Endothelial cell of umbilical vein (primary cell): ENCODE measurements around the gene COL18A1. TPM values are rescaled to one million over a fixed set of nuclear protein-coding genes. Genes with fewer than 3 reads are reported as not detected.

Experiments
- BruUV-seq: library from RNA; stranded (reverse); fragments of 400-500 nt; replicated peaks from 2 replicates; lab custom pipeline; 2021; lab: Mats Ljungman, UMichigan
- CTCF ChIA-PET: fragments of 300-600, 350-600 bp; sonication (Branson Sonifier 250); formaldehyde crosslinking; loops from one replicate; lab custom pipeline; 2021; ENCODE audit warnings: antibody characterized with exemption, inconsistent platforms; lab: Charles Lee
- POLR2A ChIA-PET: fragments of 300-600, 350-600 bp; sonication (Branson Sonifier 250); formaldehyde crosslinking; loops from one replicate; lab custom pipeline; 2021; ENCODE audit warnings: antibody characterized with exemption, inconsistent platforms; lab: Charles Lee
- DNase-seq: peaks from one replicate; pipeline ENCODE4 v3.0.0-alpha.2; 2011; ENCODE audit warnings: low read depth, low spot score
- FAIRE-seq: peaks from 2 replicates; lab custom pipeline; 2011; peaks lifted over from hg19 to GRCh38; lab: Jason Lieb, UNC
- H2AFZ ChIP-seq: 2 replicates; pipeline ENCODE4 v1.6.0; 2012; ENCODE audit warnings: low read depth, low read length, control low read depth, inconsistent platforms
- H3K27ac ChIP-seq: 2 replicates; pipeline ENCODE4 v1.5.1; 2011; ENCODE audit warnings: low read depth, mild to moderate bottlenecking, control low read depth, low read length, moderate library complexity; ENCODE audit not compliant: insufficient read depth
- H3K27me3 ChIP-seq, 2 experiments: 2 replicates each; pipeline versions ENCODE4 v1.6.0 to v1.6.1; 2011; ENCODE audit warnings: low read length in 2 of 2, mixed read lengths in 1 of 2; ENCODE audit not compliant: control insufficient read depth in 2 of 2, insufficient read depth in 2 of 2
- H3K36me3 ChIP-seq, 2 experiments: 2 replicates in 1 of 2; 3 replicates in 1 of 2; pipeline ENCODE4 v1.5.1; 2011; ENCODE audit warnings: low read length in 2 of 2, mild to moderate bottlenecking in 1 of 2, moderate library complexity in 1 of 2; ENCODE audit not compliant: control insufficient read depth in 2 of 2, insufficient read depth in 2 of 2; ENCODE audit errors: extremely low read depth in 1 of 2
- H3K4me1 ChIP-seq: 3 replicates; pipeline ENCODE4 v1.5.1; 2011; ENCODE audit warnings: mild to moderate bottlenecking, low read length; ENCODE audit not compliant: control insufficient read depth, insufficient read depth; ENCODE audit errors: extremely low read depth
- H3K4me2 ChIP-seq: 2 replicates; pipeline ENCODE4 v1.6.1; 2011; ENCODE audit warnings: low read length, control low read depth, mixed read lengths; ENCODE audit not compliant: insufficient read depth
- H3K4me3 ChIP-seq, 3 experiments: fragments of 200-600 bp in 1 of 3; sonication (generic), shearing (Covaris generic) in 1 of 3; replicated peaks in 1 of 3; 2 replicates each; pipeline ENCODE4 v1.5.1; 2011 to 2016; ENCODE audit warnings: control low read depth in 3 of 3, low read length in 3 of 3, mild to moderate bottlenecking in 2 of 3, inconsistent platforms in 1 of 3, low read depth in 1 of 3, moderate library complexity in 1 of 3; ENCODE audit not compliant: insufficient read depth in 1 of 3
- H3K79me2 ChIP-seq: 2 replicates; pipeline ENCODE4 v1.6.0; 2012; ENCODE audit warnings: low read length, inconsistent platforms; ENCODE audit not compliant: control insufficient read depth, insufficient read depth
- H3K9ac ChIP-seq: replicated peaks from 2 replicates; pipeline ENCODE3; 2011; ENCODE audit warnings: low read length, control low read depth; ENCODE audit not compliant: insufficient read depth; ENCODE audit errors: extremely low read depth
- H3K9me1 ChIP-seq: replicated peaks from 3 replicates; pipeline ENCODE4 v1.6.0; 2011; ENCODE audit warnings: mild to moderate bottlenecking, low read length; ENCODE audit not compliant: control insufficient read depth, insufficient read depth; ENCODE audit errors: extremely low read depth
- H3K9me3 ChIP-seq: replicated peaks from 2 replicates; pipeline ENCODE4 v1.5.1; 2012; ENCODE audit warnings: low read length, inconsistent platforms; ENCODE audit not compliant: control insufficient read depth, insufficient read depth
- H4K20me1 ChIP-seq: replicated peaks from 2 replicates; pipeline ENCODE3; 2011; ENCODE audit warnings: mild to moderate bottlenecking, low read length; ENCODE audit not compliant: control insufficient read depth, insufficient read depth; ENCODE audit errors: extremely low read depth
- EZH2 ChIP-seq: IDR thresholded peaks from 2 replicates; pipeline ENCODE4 v1.6.1; 2012; ENCODE audit warnings: borderline replicate concordance, low read depth, mild to moderate bottlenecking, moderate library complexity, low read length, inconsistent platforms; ENCODE audit not compliant: severe bottlenecking
- FOS ChIP-seq: IDR thresholded peaks from 2 replicates; pipeline ENCODE4 v1.6.1; 2011; ENCODE audit warnings: mild to moderate bottlenecking, low read length, moderate library complexity, borderline replicate concordance; ENCODE audit not compliant: insufficient read depth
- GATA2 ChIP-seq: IDR thresholded peaks from 2 replicates; pipeline ENCODE4 v1.7.0; 2011; ENCODE audit warnings: low read depth, mild to moderate bottlenecking, moderate library complexity, mixed read lengths, low read length; ENCODE audit not compliant: insufficient read length, insufficient read depth
- JUN ChIP-seq: IDR thresholded peaks from 2 replicates; pipeline ENCODE4 v1.6.1; 2011; ENCODE audit warnings: borderline replicate concordance, low read depth; ENCODE audit not compliant: insufficient read length, insufficient read depth
- MYC ChIP-seq: IDR thresholded peaks from one replicate; pipeline ENCODE4 v1.6.1; 2011; ENCODE audit warnings: mild to moderate bottlenecking, low read depth, low read length
- POLR2A ChIP-seq: IDR thresholded peaks from 2 replicates; pipeline ENCODE4 v1.6.1; 2012; ENCODE audit warnings: low read depth, mild to moderate bottlenecking, control low read depth, low read length
- POLR2AphosphoS5 ChIP-seq: IDR thresholded peaks from 2 replicates; pipeline ENCODE4 v1.6.1; 2012; ENCODE audit warnings: low read depth, mild to moderate bottlenecking, control low read depth, low read length, moderate library complexity; ENCODE audit not compliant: insufficient read depth
- dilution Hi-C: fragments of 300-500 bp; cut with MboI; formaldehyde crosslinking; loops from one replicate; pipeline ENCODE4 v1.15.0; 2019; ENCODE audit warnings: low sequenced_read_pairs; ENCODE audit not compliant: extremely low pct_ligation_motif_present
- intact Hi-C: fragments of 100-400 bp; cut with micrococcal nuclease; formaldehyde crosslinking; loops from one replicate; pipeline ENCODE4 v1.10.0; 2022
- polyA plus RNA-seq, 4 experiments: library from polyadenylated mRNA; depleted of rRNA in 3 of 4; stranded (reverse) in 3 of 4; unstranded in 1 of 4; fragments of >200 nt; gene quantifications; 2 replicates each; pipeline versions ENCODE4 v1.2.1 to v1.2.3, GENCODE V29; 2011 to 2012; ENCODE audit warnings: missing spikeins in 1 of 4
- total RNA-seq: library from RNA; stranded (reverse); gene quantifications from 2 replicates; pipeline ENCODE4 v1.2.3, GENCODE V29; 2021
- TF ChIP-seq, protein P1 (sequence below), 2 donors: IDR thresholded peaks; 1 replicate in 1 of 2; 2 replicates in 1 of 2; pipeline ENCODE4 v1.5.1; 2011; ENCODE audit warnings: low read length in 2 of 2, mild to moderate bottlenecking in 2 of 2, moderate library complexity in 2 of 2, control low read depth in 1 of 2, inconsistent platforms in 1 of 2, low read depth in 1 of 2; ENCODE audit not compliant: insufficient read depth in 1 of 2; ENCODE audit errors: extremely low read depth in 1 of 2
- TF ChIP-seq, protein P2 (sequence below): IDR thresholded peaks from 2 replicates; pipeline ENCODE4 v1.6.1; 2011; ENCODE audit not compliant: insufficient read depth, insufficient read length

COL18A1 gene
- total and polyA plus RNA-seq, 2 donors (not counting 3 experiments of a cell fraction or from before 2014, with no cell fraction given): 198 to 252 TPM

DNA sequence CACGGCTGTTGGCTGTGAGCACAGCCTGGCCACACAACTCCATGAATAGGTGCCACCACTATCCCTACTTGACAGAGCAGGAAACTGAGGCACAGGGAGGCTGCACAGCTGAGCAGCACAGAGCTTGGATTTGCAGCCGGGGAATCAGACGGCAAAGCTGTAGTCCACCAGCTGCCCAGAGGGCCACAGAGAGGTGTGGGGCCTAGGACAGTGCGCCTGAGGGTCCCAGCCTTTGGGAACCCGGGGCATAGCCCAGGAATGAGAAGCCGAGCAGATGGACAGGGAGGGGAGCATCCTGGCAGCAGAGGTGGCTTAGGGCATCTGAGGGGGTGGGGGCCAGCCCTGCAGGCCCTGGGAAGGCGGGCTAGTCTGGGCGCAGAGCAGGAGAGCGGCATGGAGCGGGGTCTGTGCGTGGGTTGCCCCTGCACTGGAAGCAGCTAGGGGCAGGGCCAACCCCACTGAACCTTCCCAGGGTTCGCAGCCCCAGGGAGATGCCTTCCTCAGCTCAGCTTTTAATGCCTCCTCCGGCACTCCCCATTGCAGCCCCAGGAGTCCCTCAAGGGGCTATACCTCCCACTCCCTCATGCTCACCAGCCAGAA, 46.2 kb upstream of the COL18A1 start:
- intact Hi-C loops: no loop called here
- Histone ChIP-seq H3K9me3 (no peaks in the 10 kb centered on the region), H3K4me3 (no peak overlapping the region), H3K27me3 (no peaks in the 10 kb centered on the region), H3K4me1 (peaks cover 11% of the 10 kb centered on the region), H2AFZ (no peak overlapping the region), H3K9ac (no peak overlapping the region), H4K20me1 (no peaks in the 10 kb centered on the region), H3K79me2 (no peaks in the 10 kb centered on the region), H3K9me1 (no peaks in the 10 kb centered on the region), H3K27ac (no peak overlapping the region), H3K4me2 (no peak overlapping the region), H3K36me3 (no peaks in the 10 kb centered on the region)
- DNase-seq (no peak), FAIRE-seq (no peak)
- ChIA-PET CTCF (interaction anchor here (1.2 to 2.3 kb wide), 3 partner anchors 11 to 50 kb away, joined by 3 to 8 read pairs (median 5); no protein-coding TSS in a partner anchor), POLR2A (no interaction called here)
- no TSS peak for BruUV-seq
- dilution Hi-C loops: no loop called here
- TF ChIP-seq MYC: no peak
- TF ChIP-seq, protein P1, sequence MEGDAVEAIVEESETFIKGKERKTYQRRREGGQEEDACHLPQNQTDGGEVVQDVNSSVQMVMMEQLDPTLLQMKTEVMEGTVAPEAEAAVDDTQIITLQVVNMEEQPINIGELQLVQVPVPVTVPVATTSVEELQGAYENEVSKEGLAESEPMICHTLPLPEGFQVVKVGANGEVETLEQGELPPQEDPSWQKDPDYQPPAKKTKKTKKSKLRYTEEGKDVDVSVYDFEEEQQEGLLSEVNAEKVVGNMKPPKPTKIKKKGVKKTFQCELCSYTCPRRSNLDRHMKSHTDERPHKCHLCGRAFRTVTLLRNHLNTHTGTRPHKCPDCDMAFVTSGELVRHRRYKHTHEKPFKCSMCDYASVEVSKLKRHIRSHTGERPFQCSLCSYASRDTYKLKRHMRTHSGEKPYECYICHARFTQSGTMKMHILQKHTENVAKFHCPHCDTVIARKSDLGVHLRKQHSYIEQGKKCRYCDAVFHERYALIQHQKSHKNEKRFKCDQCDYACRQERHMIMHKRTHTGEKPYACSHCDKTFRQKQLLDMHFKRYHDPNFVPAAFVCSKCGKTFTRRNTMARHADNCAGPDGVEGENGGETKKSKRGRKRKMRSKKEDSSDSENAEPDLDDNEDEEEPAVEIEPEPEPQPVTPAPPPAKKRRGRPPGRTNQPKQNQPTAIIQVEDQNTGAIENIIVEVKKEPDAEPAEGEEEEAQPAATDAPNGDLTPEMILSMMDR (IDR thresholded peaks at IDR 0.05; ENCODE audit: extremely low read depth in 1 of 2, insufficient read depth in 1 of 2, low read depth in 1 of 2, low read length in 2 of 2): no peak
- no peak for TF ChIP-seq EZH2
- TF ChIP-seq JUN: no peak
- no peak for TF ChIP-seq GATA2
- TF ChIP-seq FOS: no peak
- TF ChIP-seq POLR2A: no peak
- TF ChIP-seq, protein P2, sequence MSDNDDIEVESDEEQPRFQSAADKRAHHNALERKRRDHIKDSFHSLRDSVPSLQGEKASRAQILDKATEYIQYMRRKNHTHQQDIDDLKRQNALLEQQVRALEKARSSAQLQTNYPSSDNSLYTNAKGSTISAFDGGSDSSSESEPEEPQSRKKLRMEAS: no peak
- no peak for TF ChIP-seq POLR2AphosphoS5
